ENCODE data around the gene MARCKS.

MARCKS gene

GRCh38 chr6:113820761-113821160, 36.4 kb upstream of the MARCKS start:
- POLR2A ChIA-PET = no interaction called here
- TF ChIP-seq ZNF544 (tag by site-specific recombination; IDR thresholded peaks at IDR 0.05) (no peak), ZBTB1 (tag by site-specific recombination; IDR thresholded peaks at IDR 0.05) (no peak), YY2 (tag by site-specific recombination; IDR thresholded peaks at IDR 0.05) (no peak), ZNF19 (tag by site-specific recombination; IDR thresholded peaks at IDR 0.05; ENCODE audit: low read depth) (no peak), KLF17 (tag by site-specific recombination; IDR thresholded peaks at IDR 0.05) (no peak), ZNF146 (tag by site-specific recombination; IDR thresholded peaks at IDR 0.05) (no peak), ZNF704 (tag by site-specific recombination; IDR thresholded peaks at IDR 0.05) (no peak), ZNF23 (tag by site-specific recombination; IDR thresholded peaks at IDR 0.05; ENCODE audit: borderline replicate concordance) (no peak), KLF10 (tag by site-specific recombination; IDR thresholded peaks at IDR 0.05) (no peak)

GRCh38 chr6:113821445-113821844, 35.7 kb upstream of the MARCKS start:
- no peak for TF ChIP-seq ZNF792 (tag by site-specific recombination; IDR thresholded peaks at IDR 0.05)
- no peak for TF ChIP-seq ZSCAN18 (tag by site-specific recombination; IDR thresholded peaks at IDR 0.05)
- TF ChIP-seq ZNF791 (tag by site-specific recombination; IDR thresholded peaks at IDR 0.05) = no peak
- no peak for TF ChIP-seq ZBTB21 (tag by site-specific recombination; IDR thresholded peaks at IDR 0.05)
- TF ChIP-seq KLF10 (tag by site-specific recombination; IDR thresholded peaks at IDR 0.05) = no peak
- TF ChIP-seq ZNF335 (tag by site-specific recombination; conservative IDR thresholded peaks at IDR 0.05) = no peak
- no peak for TF ChIP-seq ZNF664 (tag by site-specific recombination; IDR thresholded peaks at IDR 0.05)
- no peak for TF ChIP-seq ZNF830 (tag by site-specific recombination; IDR thresholded peaks at IDR 0.05; ENCODE audit: low read depth)
- no peak for TF ChIP-seq MZF1 (tag by site-specific recombination; IDR thresholded peaks at IDR 0.05; ENCODE audit: borderline replicate concordance)
- ChIA-PET POLR2A (no interaction called here), CTCF (interaction anchor here (1.3 kb wide), 1 partner anchor 8 kb away, joined by 3 read pairs; no protein-coding TSS in a partner anchor)
- no peaks in the 10 kb centered on the region for H3K4me1 ChIP-seq (ENCODE audit: control insufficient read depth, insufficient read depth, low read length)
- H3K9me3 ChIP-seq (ENCODE audit: control insufficient read depth, insufficient read depth, low read depth, low read length) = no peaks in the 10 kb centered on the region
- no peak overlapping the region for H3K4me3 ChIP-seq (ENCODE audit: low read depth, low read length)
- H3K27ac ChIP-seq (ENCODE audit: extremely low read depth, low read depth, low read length) = no peak overlapping the region
- H3K36me3 ChIP-seq (ENCODE audit: control insufficient read depth in 2 of 2, insufficient read depth in 1 of 2, low read length in 2 of 2) = no peaks in the 10 kb centered on the region

More at GRCh38 chr6:113820761-113821160, 36.4 kb upstream of the MARCKS start:
- Histone ChIP-seq H3K4me1 (ENCODE audit: control insufficient read depth, insufficient read depth, low read length) (no peaks in the 10 kb centered on the region), H3K4me3 (ENCODE audit: low read depth, low read length) (no peak overlapping the region), H3K9me3 (ENCODE audit: control insufficient read depth, insufficient read depth, low read depth, low read length) (no peaks in the 10 kb centered on the region), H3K36me3 (ENCODE audit: control insufficient read depth in 2 of 2, insufficient read depth in 1 of 2, low read length in 2 of 2) (no peaks in the 10 kb centered on the region), H3K27ac (ENCODE audit: extremely low read depth, low read depth, low read length) (no peak overlapping the region)
- CTCF ChIA-PET = interaction anchor here (1.3 kb wide), 1 partner anchor 8 kb away, joined by 3 read pairs; no protein-coding TSS in a partner anchor

GRCh38 chr6:113823916-113824315, 33.2 kb upstream of the MARCKS start:
- ChIA-PET POLR2A (no interaction called here), CTCF (interaction anchor here (1.6 kb wide), 1 partner anchor 85 kb away, joined by 4 read pairs; no protein-coding TSS in a partner anchor)
- H3K27ac ChIP-seq (ENCODE audit: extremely low read depth, low read depth, low read length) = no peak overlapping the region
- H3K4me3 ChIP-seq (ENCODE audit: low read depth, low read length) = no peak overlapping the region
- H3K4me1 ChIP-seq (ENCODE audit: control insufficient read depth, insufficient read depth, low read length) = no peaks in the 10 kb centered on the region
- no peaks in the 10 kb centered on the region for H3K9me3 ChIP-seq (ENCODE audit: control insufficient read depth, insufficient read depth, low read depth, low read length)
- H3K36me3 ChIP-seq (ENCODE audit: control insufficient read depth in 2 of 2, insufficient read depth in 1 of 2, low read length in 2 of 2) = no peaks in the 10 kb centered on the region
- no peak for TF ChIP-seq ZBTB44 (tag by site-specific recombination; IDR thresholded peaks at IDR 0.05)
- no peak for TF ChIP-seq SP7 (tag by site-specific recombination; IDR thresholded peaks at IDR 0.05)
- no peak for TF ChIP-seq ZNF544 (tag by site-specific recombination; IDR thresholded peaks at IDR 0.05)
- TF ChIP-seq ZNF169 (tag by site-specific recombination; IDR thresholded peaks at IDR 0.05) = no peak
- TF ChIP-seq ZBTB49 (tag by site-specific recombination; IDR thresholded peaks at IDR 0.05; ENCODE audit: low read depth) = no peak
- no peak for TF ChIP-seq ZNF202 (tag by site-specific recombination; IDR thresholded peaks at IDR 0.05; ENCODE audit: borderline replicate concordance)
- no peak for TF ChIP-seq KLF9 (tag by site-specific recombination; IDR thresholded peaks at IDR 0.05; ENCODE audit: low read depth)
